Erythroblast (primary cell): Measurements from ENCODE around the gene PTH2.

ENCODE experiments used
- GATA1 ChIP-seq: IDR thresholded peaks from 2 replicates; pipeline ENCODE4 v1.6.1; 2011; ENCODE audit warnings: low read depth, mild to moderate bottlenecking, control low read depth, low read length, moderate library complexity
- POLR2A ChIP-seq: IDR thresholded peaks from 2 replicates; pipeline ENCODE4 v1.6.1; 2011; ENCODE audit warnings: mild to moderate bottlenecking, low read length

GRCh38 chr19:49445997-49446396 lies 22.8 kb upstream of the PTH2 start:
- TF ChIP-seq POLR2A (no peak), GATA1 (no peak)
